K562 (cell line): Measurements from ENCODE around the gene MAP4K1. TPM values are rescaled to one million over a fixed set of nuclear protein-coding genes. Genes with fewer than 3 reads are reported as not detected.
A peak's percentile ranks its signal among the peaks of the same experiment; 100 is the strongest.

Experiments
- KDM2B ChIP-seq: fragments of 250-450 bp; sonication (Bioruptor Pico); IDR thresholded peaks from 2 replicates; pipeline ENCODE4 v1.8.0; 2021; ENCODE audit warnings: mild to moderate bottlenecking, moderate library complexity
- KLF6 ChIP-seq: fragments of 250-450 bp; sonication (Bioruptor Pico); IDR thresholded peaks from 2 replicates; pipeline ENCODE4 v1.4.0; 2020; ENCODE audit warnings: mild to moderate bottlenecking, moderate library complexity, borderline replicate concordance
- MECOM ChIP-seq: fragments of 250-450 bp; sonication (Bioruptor Pico); IDR thresholded peaks from 2 replicates; pipeline ENCODE4 v1.8.0; 2022; ENCODE audit warnings: inconsistent platforms
- NCOA6 ChIP-seq: fragments of 450-650 bp; IDR thresholded peaks from 2 replicates; pipeline ENCODE4 v1.6.1; 2017; ENCODE audit warnings: mild to moderate bottlenecking
- PCBP2 ChIP-seq: fragments of 200-400 bp; formaldehyde crosslinking; IDR thresholded peaks from 2 replicates; pipeline ENCODE4 v1.6.1; 2018; ENCODE audit warnings: low read length, low read depth, mild to moderate bottlenecking, moderate library complexity; ENCODE audit not compliant: poor library complexity, severe bottlenecking
- SMARCE1 ChIP-seq: fragments of 450-650 bp; IDR thresholded peaks from 2 replicates; pipeline ENCODE4 v1.7.1; 2016; ENCODE audit warnings: mild to moderate bottlenecking
- SMC3 ChIP-seq: conservative IDR thresholded peaks from 2 replicates; pipeline ENCODE4 v1.6.1; 2011; ENCODE audit warnings: low read depth, low read length, improper control_type of control experiment; ENCODE audit not compliant: insufficient read depth
- SRF ChIP-seq, 2 experiments: fragments of 250-450, 450-650 bp in 1 of 2; sonication (Bioruptor Pico) in 1 of 2; sonication (generic) in 1 of 2; formaldehyde crosslinking; IDR thresholded peaks; 2 replicates each; pipeline versions ENCODE4 v1.5.0 to v1.5.1; 2020 to 2022; ENCODE audit warnings: mild to moderate bottlenecking in 1 of 2, missing genetic modification reagents in 1 of 2
- XRCC4 ChIP-seq: IDR thresholded peaks from one replicate; pipeline ENCODE4 v1.6.1; 2011; ENCODE audit not compliant: insufficient read depth, insufficient read length; ENCODE audit errors: extremely low read depth
- ZNF263 ChIP-seq: sonication (generic); formaldehyde crosslinking; IDR thresholded peaks from 2 replicates; pipeline ENCODE4 v1.8.0; 2022; ENCODE audit warnings: mild to moderate bottlenecking, missing genetic modification reagents, borderline replicate concordance
- ZSCAN29 ChIP-seq: fragments of 450-650 bp; IDR thresholded peaks from 2 replicates; pipeline ENCODE4 v1.6.1; 2017
- polyA plus RNA-seq, 8 experiments: library from polyadenylated mRNA; depleted of rRNA in 4 of 8; stranded (reverse) in 5 of 8; unstranded in 3 of 8; fragments of >200 nt; fragmentation: Nextera tagmentation in 2 of 8; fragmentation: Illumina TruSeq in 1 of 8; extraction: Ambion mirVana in 2 of 8; extraction: Trizol in 1 of 8; gene quantifications; 2 replicates each; pipeline versions ENCODE4 v1.2.1 to v1.2.3, GENCODE V29; 2011 to 2014; ENCODE audit warnings: inconsistent platforms in 1 of 8, missing spikeins in 1 of 8
- total RNA-seq, 7 experiments: library from RNA; depleted of rRNA in 6 of 7; stranded (reverse); fragments of >200 nt in 6 of 7; fragmentation: Illumina TruSeq in 2 of 7; extraction: Trizol in 2 of 7; gene quantifications; 2 replicates each; pipeline versions ENCODE4 v1.2.1 to v1.2.3, GENCODE V29; 2011 to 2021; ENCODE audit warnings: low replicate concordance in 1 of 7
- TF ChIP-seq, protein P1 (sequence below), 2 experiments: fragments of 450-650 bp; IDR thresholded peaks; 2 replicates each; pipeline ENCODE4 v1.6.1; 2018; ENCODE audit warnings: mild to moderate bottlenecking in 2 of 2, low read depth in 1 of 2; ENCODE audit not compliant: partially characterized antibody in 2 of 2
- TF ChIP-seq, protein P2 (sequence below): IDR thresholded peaks from 2 replicates; pipeline ENCODE4 v1.6.1; 2012; ENCODE audit warnings: low read depth, low read length, improper control_type of control experiment, borderline replicate concordance
- TF ChIP-seq, protein P3 (sequence below): fragments of 450-650 bp; formaldehyde crosslinking; IDR thresholded peaks from 2 replicates; pipeline ENCODE4 v1.4.0; 2020; ENCODE audit warnings: mild to moderate bottlenecking, moderate library complexity
- TF ChIP-seq, protein P4 (sequence below), 3 experiments: fragments of 200-800 bp in 1 of 3; fragments of 250-450 bp in 1 of 3; fragments of 450-650 bp in 1 of 3; sonication (Bioruptor Pico) in 1 of 3; sonication (Bioruptor generic) in 1 of 3; formaldehyde crosslinking in 1 of 3; IDR thresholded peaks; 2 replicates each; pipeline versions ENCODE4 v1.6.1 to v1.8.0; 2016 to 2022; ENCODE audit warnings: mild to moderate bottlenecking in 2 of 3, missing genetic modification characterization in 2 of 3, missing compliant biosample characterization in 1 of 3, moderate library complexity in 1 of 3

The MAP4K1 gene
- total and polyA plus RNA-seq, 9 of the 15 experiments (the other 6 are each of a cell fraction or from before 2014, with no cell fraction given): 0.14 to 3.2 (median 0.73) TPM; not detected in 1

DNA sequence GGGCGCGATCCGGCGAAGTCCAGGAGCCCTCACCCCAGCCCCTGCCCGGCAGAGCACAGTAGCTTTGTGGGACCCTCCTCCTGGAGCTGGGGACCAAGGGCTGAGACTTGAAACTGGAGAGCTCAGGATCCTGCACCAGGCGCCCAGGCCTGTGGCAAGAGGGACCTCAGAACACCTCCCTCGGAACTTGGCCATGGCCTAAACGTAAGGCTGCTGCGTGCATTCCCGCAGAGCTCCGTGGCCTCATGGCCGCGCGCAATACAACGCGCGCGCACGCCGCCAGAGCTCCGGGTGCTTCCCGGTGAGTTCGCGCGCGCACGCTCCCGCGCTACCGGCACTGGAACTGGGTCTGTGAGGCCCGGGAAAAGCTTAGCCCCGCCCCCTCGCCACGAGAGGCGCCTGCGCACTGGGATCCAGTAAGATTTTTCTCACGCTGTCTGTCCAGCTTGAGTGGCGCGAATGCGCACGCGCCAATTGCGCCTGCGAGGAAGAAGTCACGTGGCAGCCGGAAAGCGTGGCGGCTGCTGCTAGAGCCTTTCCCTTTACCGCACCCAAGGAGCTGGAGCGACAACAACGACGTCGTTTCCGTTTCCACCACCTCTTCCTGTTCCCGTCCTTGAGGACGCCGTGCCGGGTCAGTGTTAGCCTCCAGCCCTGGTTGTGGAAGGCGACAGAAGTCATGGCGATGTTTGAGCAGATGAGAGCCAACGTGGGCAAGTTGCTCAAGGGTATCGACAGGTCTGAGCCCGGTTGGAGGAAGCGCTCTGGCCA, 1.0 kb upstream of the MAP4K1 start, which contains the start of gene EIF3K (continued):
- no peak for TF ChIP-seq MECOM
- TF ChIP-seq, protein P1, sequence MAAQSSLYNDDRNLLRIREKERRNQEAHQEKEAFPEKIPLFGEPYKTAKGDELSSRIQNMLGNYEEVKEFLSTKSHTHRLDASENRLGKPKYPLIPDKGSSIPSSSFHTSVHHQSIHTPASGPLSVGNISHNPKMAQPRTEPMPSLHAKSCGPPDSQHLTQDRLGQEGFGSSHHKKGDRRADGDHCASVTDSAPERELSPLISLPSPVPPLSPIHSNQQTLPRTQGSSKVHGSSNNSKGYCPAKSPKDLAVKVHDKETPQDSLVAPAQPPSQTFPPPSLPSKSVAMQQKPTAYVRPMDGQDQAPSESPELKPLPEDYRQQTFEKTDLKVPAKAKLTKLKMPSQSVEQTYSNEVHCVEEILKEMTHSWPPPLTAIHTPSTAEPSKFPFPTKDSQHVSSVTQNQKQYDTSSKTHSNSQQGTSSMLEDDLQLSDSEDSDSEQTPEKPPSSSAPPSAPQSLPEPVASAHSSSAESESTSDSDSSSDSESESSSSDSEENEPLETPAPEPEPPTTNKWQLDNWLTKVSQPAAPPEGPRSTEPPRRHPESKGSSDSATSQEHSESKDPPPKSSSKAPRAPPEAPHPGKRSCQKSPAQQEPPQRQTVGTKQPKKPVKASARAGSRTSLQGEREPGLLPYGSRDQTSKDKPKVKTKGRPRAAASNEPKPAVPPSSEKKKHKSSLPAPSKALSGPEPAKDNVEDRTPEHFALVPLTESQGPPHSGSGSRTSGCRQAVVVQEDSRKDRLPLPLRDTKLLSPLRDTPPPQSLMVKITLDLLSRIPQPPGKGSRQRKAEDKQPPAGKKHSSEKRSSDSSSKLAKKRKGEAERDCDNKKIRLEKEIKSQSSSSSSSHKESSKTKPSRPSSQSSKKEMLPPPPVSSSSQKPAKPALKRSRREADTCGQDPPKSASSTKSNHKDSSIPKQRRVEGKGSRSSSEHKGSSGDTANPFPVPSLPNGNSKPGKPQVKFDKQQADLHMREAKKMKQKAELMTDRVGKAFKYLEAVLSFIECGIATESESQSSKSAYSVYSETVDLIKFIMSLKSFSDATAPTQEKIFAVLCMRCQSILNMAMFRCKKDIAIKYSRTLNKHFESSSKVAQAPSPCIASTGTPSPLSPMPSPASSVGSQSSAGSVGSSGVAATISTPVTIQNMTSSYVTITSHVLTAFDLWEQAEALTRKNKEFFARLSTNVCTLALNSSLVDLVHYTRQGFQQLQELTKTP (IDR thresholded peaks at IDR 0.05; ENCODE audit: low read depth in 1 of 2, partially characterized antibody in 2 of 2): peak in 1 of 2 experiments; percentile 93
- TF ChIP-seq, protein P2, sequence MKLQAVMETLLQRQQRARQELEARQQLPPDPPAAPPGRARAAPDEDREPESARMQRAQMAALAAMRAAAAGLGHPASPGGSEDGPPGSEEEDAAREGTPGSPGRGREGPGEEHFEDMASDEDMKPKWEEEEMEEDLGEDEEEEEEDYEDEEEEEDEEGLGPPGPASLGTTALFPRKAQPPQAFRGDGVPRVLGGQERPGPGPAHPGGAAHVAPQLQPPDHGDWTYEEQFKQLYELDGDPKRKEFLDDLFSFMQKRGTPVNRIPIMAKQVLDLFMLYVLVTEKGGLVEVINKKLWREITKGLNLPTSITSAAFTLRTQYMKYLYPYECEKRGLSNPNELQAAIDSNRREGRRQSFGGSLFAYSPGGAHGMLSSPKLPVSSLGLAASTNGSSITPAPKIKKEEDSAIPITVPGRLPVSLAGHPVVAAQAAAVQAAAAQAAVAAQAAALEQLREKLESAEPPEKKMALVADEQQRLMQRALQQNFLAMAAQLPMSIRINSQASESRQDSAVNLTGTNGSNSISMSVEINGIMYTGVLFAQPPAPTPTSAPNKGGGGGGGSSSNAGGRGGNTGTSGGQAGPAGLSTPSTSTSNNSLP: no peak
- 0 out of 2 replicates have a peak, but pooled peaks have one; percentile 10 for TF ChIP-seq SMC3
- no peak for TF ChIP-seq PCBP2
- peak in 1 of 2 experiments; percentile 41; a peak in 1 of 4 replicates for TF ChIP-seq SRF (CRISPR knock-in tag; IDR thresholded peaks at IDR 0.05)
- TF ChIP-seq, protein P3, sequence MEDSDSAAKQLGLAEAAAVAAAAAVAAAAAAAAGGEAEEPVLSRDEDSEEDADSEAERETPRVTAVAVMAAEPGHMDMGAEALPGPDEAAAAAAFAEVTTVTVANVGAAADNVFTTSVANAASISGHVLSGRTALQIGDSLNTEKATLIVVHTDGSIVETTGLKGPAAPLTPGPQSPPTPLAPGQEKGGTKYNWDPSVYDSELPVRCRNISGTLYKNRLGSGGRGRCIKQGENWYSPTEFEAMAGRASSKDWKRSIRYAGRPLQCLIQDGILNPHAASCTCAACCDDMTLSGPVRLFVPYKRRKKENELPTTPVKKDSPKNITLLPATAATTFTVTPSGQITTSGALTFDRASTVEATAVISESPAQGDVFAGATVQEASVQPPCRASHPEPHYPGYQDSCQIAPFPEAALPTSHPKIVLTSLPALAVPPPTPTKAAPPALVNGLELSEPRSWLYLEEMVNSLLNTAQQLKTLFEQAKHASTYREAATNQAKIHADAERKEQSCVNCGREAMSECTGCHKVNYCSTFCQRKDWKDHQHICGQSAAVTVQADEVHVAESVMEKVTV (CRISPR knock-in tag): no peak
- TF ChIP-seq XRCC4: no peak
- TF ChIP-seq KLF6 (CRISPR knock-in tag): no peak
- TF ChIP-seq NCOA6: no peak
- TF ChIP-seq, protein P4, sequence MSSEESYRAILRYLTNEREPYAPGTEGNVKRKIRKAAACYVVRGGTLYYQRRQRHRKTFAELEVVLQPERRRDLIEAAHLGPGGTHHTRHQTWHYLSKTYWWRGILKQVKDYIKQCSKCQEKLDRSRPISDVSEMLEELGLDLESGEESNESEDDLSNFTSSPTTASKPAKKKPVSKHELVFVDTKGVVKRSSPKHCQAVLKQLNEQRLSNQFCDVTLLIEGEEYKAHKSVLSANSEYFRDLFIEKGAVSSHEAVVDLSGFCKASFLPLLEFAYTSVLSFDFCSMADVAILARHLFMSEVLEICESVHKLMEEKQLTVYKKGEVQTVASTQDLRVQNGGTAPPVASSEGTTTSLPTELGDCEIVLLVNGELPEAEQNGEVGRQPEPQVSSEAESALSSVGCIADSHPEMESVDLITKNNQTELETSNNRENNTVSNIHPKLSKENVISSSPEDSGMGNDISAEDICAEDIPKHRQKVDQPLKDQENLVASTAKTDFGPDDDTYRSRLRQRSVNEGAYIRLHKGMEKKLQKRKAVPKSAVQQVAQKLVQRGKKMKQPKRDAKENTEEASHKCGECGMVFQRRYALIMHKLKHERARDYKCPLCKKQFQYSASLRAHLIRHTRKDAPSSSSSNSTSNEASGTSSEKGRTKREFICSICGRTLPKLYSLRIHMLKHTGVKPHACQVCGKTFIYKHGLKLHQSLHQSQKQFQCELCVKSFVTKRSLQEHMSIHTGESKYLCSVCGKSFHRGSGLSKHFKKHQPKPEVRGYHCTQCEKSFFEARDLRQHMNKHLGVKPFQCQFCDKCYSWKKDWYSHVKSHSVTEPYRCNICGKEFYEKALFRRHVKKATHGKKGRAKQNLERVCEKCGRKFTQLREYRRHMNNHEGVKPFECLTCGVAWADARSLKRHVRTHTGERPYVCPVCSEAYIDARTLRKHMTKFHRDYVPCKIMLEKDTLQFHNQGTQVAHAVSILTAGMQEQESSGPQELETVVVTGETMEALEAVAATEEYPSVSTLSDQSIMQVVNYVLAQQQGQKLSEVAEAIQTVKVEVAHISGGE (CRISPR knock-in tag; IDR thresholded peaks at IDR 0.05): peak in 1 of 3 experiments; percentile 90; a peak in 3 of 6 replicates
- no peak for TF ChIP-seq KDM2B
- TF ChIP-seq SMARCE1: 0 out of 2 replicates have a peak, but pooled peaks have one; percentile 14
- no peak; the same call in 1 of the 2 replicates for TF ChIP-seq ZSCAN29
- peak; percentile 35; the same call in 1 of the 2 replicates for TF ChIP-seq ZNF263 (CRISPR knock-in tag)
